H7 (cell line): ENCODE measurements around the gene R3HDM2. TPM values are rescaled to one million over a fixed set of nuclear protein-coding genes. Genes with fewer than 3 reads are reported as not detected.

ENCODE experiments used
- DNase-seq: peaks from one replicate; pipeline ENCODE4 v3.0.0; 2012
- H3K27me3 ChIP-seq: 2 replicates; pipeline ENCODE4 v1.6.0; 2011; ENCODE audit warnings: mild to moderate bottlenecking, low read length; ENCODE audit not compliant: control insufficient read depth, insufficient read depth
- H3K36me3 ChIP-seq: replicated peaks from 2 replicates; pipeline ENCODE4 v1.5.1; 2011; ENCODE audit warnings: low read length; ENCODE audit not compliant: control insufficient read depth, insufficient read depth
- H3K4me3 ChIP-seq: 2 replicates; pipeline ENCODE4 v1.5.1; 2011; ENCODE audit warnings: low read depth, mild to moderate bottlenecking, control low read depth, low read length, moderate library complexity; ENCODE audit not compliant: insufficient read depth
- total RNA-seq: library from RNA; depleted of rRNA; stranded (reverse); fragments of >200 nt; shearing (Covaris generic); gene quantifications from 2 replicates; pipeline ENCODE4 v1.2.3, GENCODE V29; 2014

R3HDM2 gene
- total RNA-seq, 1 experiment from 2014 or later, result 26.5 TPM

DNA sequence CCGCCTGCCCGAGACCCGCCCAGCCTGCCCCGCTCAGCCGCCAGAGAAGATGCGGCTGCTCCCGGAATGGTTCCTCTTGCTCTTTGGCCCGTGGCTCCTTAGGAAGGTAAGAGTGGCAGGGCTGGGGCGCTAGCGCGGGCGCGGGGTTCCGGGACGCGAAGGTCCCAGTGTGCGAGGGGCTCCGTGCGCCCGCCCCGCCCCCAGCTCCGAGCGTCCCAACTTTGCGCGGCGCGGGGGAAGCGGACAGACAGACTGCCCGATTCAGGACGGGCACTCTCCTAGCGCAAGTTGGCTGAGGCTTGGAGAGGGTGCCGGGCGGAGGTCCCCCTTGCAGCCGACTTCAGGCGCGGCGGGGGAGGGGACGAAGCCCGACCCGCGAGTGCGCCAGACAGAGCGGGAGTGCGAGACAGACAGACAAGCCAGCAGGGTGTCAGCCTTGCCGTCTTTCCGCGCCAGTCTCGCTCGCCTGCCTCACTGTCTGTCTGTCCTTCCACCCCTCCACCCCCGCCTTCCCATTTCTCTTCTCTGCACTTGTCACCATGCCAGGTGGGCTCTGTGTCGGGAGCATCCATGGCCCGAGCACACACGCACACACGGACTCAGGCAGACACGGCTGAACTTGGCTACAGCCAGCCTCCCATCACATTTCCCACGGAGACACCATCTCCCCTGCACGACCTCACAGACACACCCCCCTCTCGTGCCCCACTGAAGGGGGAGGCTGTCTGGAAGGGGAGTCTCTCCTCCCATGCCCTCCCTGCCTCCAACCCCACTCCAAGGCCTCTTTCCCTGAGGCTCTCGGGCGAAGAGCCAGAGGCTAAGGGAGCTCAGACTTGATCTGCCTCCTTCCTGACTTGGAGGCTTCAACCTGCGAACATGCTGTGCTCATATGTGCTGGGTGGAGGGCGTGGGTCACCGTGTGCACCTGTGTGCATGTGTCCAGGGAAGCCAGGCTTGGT lies 213.6 kb downstream of the R3HDM2 start:
- DNase-seq, result peak; percentile 81
- Histone ChIP-seq H3K4me3 (peak overlapping the region; percentile 48), H3K36me3 (no peaks in the 10 kb centered on the region), H3K27me3 (peaks cover 82% of the 10 kb centered on the region)

DNA sequence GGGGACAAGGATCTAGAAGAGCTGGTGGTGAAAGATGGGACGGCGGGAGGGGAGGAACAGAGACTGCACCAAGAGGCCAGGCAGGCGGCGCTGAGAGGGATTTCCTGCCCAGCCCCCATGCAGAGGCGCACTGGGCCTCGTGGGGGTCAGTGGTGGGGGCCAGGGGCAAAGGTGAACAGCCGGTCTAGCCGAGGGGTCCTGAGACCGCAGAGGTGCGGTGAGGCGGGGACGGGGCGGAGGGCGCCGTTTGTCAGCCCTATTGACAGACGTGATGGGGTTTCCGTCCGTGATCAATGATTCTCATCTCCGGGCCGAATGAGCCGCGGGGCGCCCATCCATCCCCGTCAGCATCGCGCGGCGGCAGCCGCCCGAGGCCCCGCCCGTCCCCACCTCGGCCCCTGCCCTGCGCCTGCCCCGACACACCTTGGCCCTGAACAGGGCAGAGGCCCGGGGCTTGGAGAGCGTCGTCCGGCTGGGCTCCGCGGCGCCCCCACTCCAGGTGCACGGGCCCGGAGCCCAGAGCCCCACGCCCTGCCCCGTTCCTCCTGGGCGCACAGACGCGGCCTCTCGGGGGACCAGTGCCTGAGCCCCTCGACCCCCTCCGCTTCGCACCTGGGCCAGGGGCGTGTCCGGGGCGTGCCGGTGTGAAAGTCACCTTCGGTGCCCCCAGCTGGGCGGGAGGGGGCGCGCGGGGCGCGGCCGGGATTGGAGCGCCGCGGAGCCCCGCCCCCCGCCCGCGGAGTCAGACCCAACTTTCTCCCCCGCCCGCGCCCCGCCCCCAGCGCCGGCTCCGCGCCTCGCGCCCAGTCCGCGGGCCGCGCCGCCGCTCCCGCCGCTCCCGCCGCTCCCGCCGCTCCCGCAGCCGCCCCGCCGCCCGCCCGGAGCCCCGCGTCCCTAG lies 214.6 kb downstream of the R3HDM2 start, which contains the start of gene NXPH4:
TSS of gene NXPH4 (plus strand) at position 781 of the 898 bp plus-strand sequence. CDS start 176 bp downstream, outside the sequence.
- peaks cover 73% of the 10 kb centered on the region for H3K27me3 ChIP-seq
- H3K4me3 ChIP-seq, result peak within 1 kb of the TSS; percentile 48
- DNase-seq, result peak; percentile 98
- peaks cover 4% of the 10 kb centered on the region for H3K36me3 ChIP-seq

DNA sequence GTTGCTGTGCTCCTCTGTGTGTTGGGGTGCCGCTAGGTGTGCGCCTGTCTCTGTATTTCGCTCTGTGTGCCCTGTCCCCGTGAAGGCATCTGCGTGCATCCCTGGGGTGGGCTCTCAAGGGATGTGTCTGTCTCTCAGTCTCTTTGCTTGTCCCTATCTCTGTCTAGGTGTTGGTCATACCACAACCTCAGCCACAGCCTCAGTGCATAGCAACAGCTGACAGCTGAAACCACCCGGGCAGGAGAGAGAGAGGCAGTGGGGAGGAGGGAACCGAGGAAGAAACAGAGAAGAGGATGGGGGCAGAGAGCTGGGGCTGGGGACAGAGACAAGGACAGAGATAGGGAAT lies 215.2 kb downstream of the R3HDM2 start:
- no peak for DNase-seq
- H3K4me3 ChIP-seq, result no peak overlapping the region
- H3K36me3 ChIP-seq, result peaks cover 9% of the 10 kb centered on the region
- H3K27me3 ChIP-seq, result peaks cover 66% of the 10 kb centered on the region

DNA sequence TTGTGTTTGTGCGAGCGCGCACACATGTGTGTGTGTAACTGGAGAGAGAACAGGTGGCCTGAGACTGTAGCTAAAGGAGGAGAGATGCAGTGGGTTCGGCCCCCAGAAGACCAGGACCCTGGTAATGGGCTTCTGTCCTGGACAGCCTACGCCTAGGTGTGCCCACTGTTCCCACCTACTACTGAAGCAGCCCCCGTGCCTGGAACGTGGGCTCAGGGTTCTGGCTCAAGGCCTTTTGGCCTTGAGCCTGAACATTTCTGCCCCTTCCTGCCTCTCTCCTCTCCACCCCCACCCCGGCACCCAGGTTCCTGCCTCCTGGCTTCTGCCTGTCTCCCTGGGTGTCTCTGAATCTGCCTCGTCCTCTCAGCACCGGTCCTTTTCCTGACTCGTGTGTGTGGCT lies 215.8 kb downstream of the R3HDM2 start:
- H3K4me3 ChIP-seq, result no peak overlapping the region
- H3K36me3 ChIP-seq, result peaks cover 11% of the 10 kb centered on the region
- H3K27me3 ChIP-seq, result peaks cover 61% of the 10 kb centered on the region
- DNase-seq, result no peak

DNA sequence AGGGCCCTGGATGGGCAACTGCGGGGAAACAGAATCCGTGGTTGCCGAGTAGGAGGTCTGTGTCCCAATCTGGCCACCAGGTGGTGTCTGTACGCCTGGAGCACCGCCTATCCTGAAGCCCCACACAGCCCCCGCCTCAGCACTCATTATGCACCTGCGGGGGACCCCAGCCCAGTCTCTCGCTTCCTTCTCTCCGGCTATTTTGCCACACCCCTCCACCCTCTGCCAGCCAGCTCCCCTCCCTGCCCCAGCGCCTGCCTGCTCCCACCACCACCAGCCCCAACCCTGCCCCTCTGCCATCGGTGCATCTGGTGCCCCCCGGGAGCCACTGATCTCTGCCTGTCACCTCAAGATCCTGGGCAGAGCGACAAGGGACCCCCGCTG lies 216.5 kb downstream of the R3HDM2 start:
- peaks cover 54% of the 10 kb centered on the region for H3K27me3 ChIP-seq
- H3K36me3 ChIP-seq, result peaks cover 16% of the 10 kb centered on the region
- DNase-seq, result peak; percentile 95
- H3K4me3 ChIP-seq, result no peak overlapping the region

DNA sequence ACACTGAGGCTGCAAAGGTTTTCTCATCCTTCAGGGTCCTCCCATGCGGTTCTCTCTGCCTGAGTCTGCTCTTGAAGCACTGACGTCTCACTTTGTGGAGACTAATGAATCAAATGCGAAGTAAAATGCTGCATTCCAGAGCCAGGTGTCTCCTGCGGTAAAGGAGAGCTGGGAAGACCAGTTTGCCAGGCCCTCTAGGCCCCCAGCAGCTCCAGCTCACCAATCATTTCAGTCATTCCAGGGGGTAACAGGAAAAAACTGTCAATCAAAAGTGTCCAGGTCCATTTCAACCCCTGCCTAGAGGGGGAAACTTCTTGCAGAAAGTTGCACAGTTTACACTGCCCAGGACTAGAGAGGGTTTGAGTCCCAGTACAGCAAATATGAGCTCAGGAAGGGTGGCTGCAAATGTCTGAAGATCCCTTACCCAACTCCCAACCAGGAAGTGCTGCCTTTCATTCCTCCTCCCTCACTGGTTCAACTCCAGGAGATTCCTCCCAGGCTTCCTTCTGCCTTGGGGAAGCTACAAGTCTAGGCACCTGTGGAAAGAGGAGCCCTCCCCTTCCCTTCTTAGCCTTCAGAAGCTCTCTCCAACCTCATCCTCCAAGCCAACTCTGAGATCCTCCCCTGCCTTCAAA lies 217.0 kb downstream of the R3HDM2 start:
- peaks cover 49% of the 10 kb centered on the region for H3K27me3 ChIP-seq
- no peak for DNase-seq
- no peak overlapping the region for H3K4me3 ChIP-seq
- peaks cover 20% of the 10 kb centered on the region for H3K36me3 ChIP-seq

DNA sequence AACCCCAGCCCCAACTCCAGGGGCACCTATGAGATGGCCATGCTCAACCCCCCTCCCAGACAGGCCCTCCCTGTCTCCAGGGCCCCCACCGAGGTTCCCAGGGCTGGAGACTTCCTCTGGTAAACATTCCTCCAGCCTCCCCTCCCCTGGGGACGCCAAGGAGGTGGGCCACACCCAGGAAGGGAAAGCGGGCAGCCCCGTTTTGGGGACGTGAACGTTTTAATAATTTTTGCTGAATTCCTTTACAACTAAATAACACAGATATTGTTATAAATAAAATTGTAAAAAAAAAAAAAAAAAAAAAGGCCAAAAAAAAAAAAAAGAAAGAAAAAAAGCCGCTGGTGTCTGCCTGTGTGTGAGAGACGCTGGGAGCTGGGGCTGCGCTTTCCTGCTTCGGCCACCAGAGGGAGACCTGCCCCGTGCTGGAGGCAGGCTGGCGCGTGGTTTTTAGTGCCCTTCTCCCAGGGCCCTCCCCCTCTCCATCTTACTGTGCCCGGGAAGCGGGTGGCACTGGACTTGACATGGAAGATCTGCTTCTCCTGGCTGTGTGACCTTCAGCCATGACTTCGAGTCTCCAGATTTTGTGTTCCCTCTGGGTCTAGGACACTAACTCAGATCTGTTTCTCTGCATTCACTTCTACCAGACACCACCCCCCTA lies 217.7 kb downstream of the R3HDM2 start:
- no peak overlapping the region for H3K4me3 ChIP-seq

DNA sequence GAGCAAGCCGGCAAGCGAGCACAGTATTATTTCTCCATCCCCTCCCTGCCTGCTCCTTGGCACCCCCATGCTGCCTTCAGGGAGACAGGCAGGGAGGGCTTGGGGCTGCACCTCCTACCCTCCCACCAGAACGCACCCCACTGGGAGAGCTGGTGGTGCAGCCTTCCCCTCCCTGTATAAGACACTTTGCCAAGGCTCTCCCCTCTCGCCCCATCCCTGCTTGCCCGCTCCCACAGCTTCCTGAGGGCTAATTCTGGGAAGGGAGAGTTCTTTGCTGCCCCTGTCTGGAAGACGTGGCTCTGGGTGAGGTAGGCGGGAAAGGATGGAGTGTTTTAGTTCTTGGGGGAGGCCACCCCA lies 218.2 kb downstream of the R3HDM2 start:
- DNase-seq, result no peak
- H3K36me3 ChIP-seq, result peaks cover 23% of the 10 kb centered on the region
- H3K4me3 ChIP-seq, result no peak overlapping the region
- H3K27me3 ChIP-seq, result peaks cover 37% of the 10 kb centered on the region

More for the DNA sequence above, 217.7 kb downstream of the R3HDM2 start:
- H3K36me3 ChIP-seq, result peaks cover 23% of the 10 kb centered on the region
- peaks cover 42% of the 10 kb centered on the region for H3K27me3 ChIP-seq
- peak; percentile 96 for DNase-seq

DNA sequence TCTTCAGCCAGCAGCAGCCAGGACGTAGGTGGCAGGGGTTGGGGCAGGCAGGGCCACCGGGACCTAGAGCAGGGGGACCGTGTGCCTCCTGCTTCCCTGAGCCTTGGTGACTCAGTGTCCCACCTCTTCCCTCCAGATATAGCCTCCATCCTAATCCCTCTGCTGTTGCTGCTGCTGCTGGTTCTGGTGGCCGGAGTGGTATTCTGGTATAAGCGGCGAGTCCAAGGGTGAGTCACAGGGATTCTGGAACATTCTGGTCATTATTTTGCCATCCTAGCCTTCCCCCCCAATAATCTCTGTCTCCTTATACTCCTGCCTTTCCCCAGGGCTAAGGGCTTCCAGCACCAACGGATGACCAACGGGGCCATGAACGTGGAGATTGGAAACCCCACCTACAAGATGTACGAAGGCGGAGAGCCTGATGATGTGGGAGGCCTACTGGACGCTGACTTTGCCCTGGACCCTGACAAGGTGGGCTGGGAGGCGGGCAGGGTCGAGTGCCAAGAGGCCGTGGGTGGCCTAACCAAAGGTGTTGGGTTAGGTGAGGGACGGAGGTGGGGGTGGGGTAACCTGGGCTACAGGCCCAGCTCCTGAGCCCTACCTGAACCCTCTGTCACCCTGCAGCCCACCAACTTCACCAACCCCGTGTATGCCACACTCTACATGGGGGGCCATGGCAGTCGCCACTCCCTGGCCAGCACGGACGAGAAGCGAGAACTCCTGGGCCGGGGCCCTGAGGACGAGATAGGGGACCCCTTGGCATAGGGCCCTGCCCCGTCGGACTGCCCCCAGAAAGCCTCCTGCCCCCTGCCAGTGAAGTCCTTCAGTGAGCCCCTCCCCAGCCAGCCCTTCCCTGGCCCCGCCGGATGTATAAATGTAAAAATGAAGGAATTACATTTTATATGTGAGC lies 218.8 kb downstream of the R3HDM2 start:
- Histone ChIP-seq H3K27me3 (peaks cover 31% of the 10 kb centered on the region), H3K4me3 (no peak overlapping the region), H3K36me3 (peaks cover 25% of the 10 kb centered on the region)
- DNase-seq, result no peak

DNA sequence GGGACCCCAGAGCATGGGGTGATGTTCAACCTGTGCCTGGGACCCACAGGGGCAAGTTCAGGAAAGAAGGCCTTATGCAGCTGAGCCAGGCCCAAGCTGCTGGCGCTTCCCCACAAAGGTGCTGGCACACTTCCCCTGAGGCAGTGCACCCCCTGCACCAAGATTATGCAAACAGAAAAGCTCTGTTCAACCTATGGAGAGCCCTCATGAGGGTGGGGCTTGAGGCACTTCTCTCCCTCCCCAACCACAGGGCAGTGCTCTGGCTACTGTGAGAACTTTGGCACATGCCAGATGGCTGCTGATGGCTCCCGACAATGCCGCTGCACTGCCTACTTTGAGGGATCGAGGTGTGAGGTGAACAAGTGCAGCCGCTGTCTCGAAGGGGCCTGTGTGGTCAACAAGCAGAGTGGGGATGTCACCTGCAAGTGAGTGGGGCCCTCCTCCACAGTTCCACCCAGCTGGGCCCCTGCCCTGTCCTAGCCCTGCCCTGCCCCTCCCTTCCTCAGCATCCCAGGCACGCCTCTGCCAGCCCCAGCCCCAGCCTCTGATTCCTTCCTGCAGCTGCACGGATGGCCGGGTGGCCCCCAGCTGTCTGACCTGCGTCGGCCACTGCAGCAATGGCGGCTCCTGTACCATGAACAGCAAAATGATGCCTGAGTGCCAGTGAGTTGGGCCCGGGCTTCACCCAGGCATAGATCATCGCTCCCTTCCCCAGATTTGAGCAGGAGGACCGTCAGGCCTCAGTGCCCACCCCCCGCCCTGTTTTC lies 219.7 kb downstream of the R3HDM2 start:
- Histone ChIP-seq H3K27me3 (peaks cover 24% of the 10 kb centered on the region), H3K36me3 (peaks cover 30% of the 10 kb centered on the region), H3K4me3 (no peak overlapping the region)
- no peak for DNase-seq

DNA sequence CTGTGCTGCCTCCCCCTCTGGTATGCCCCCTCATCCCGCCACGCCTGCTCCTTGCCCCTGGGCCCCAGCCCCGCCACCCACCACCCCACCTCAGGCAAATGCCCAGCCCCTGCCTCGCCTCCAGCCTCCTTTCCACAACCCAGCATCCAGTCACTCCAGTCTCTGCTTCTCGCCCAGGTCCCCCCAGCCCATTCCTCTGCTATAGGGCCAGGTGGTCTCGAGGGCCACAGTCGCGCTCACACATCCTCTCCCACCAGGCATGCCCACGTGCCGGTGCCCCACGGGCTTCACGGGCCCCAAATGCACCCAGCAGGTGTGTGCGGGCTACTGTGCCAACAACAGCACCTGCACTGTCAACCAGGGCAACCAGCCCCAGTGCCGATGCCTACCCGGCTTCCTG lies 220.4 kb downstream of the R3HDM2 start:
- no peak overlapping the region for H3K4me3 ChIP-seq
- H3K27me3 ChIP-seq, result peaks cover 17% of the 10 kb centered on the region
- no peak for DNase-seq
- peaks cover 36% of the 10 kb centered on the region for H3K36me3 ChIP-seq

DNA sequence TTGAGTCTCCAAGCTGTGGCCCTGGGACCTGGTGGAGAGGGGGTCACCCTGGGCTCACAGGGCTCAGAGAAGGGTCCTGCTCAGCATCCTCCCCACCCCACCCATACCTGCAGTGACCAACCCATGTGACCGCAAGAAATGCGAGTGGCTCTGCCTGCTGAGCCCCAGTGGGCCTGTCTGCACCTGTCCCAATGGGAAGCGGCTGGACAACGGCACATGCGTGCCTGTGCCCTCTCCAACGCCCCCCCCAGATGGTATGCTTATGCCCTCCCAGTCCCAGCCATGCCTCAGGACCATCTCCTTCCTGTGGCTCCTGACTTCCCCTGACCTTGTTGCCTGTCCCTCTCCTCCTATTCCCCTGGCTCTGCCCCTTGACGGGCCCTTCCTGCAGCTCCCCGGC lies 220.9 kb downstream of the R3HDM2 start:
- peaks cover 12% of the 10 kb centered on the region for H3K27me3 ChIP-seq
- peaks cover 39% of the 10 kb centered on the region for H3K36me3 ChIP-seq
- H3K4me3 ChIP-seq, result no peak overlapping the region
- DNase-seq, result no peak
